IMR-90 (cell line): ENCODE results near the gene LRG1. TPM values are rescaled to one million over a fixed set of nuclear protein-coding genes. Genes with fewer than 3 reads are reported as not detected.
"Not testable (repeated sequence)": the region's sequence is repeated elsewhere in the genome, so short reads cannot be mapped to it uniquely, and the experiment has no call there.

Experiments used
- ATAC-seq: fragments of 200-7000 bp; cut with Tn5 transposase; 2 replicates; pipeline ENCODE4 v1.9.1; 2020; ENCODE audit warnings: low read depth, mild to moderate bottlenecking, moderate library complexity
- BruUV-seq: library from RNA; stranded (reverse); fragments of 400-500 nt; replicated peaks from 2 replicates; lab custom pipeline; 2021; lab: Mats Ljungman, UMichigan
- CTCF ChIA-PET: fragments of 300-600 bp; formaldehyde crosslinking; extraction: SDS; loops from one replicate; lab custom pipeline; 2021; ENCODE audit warnings: antibody characterized with exemption; lab: Yijun Ruan, JAX
- POLR2A ChIA-PET: fragments of 300-600 bp; sonication (Branson Sonifier 250); formaldehyde crosslinking; loops from one replicate; lab custom pipeline; 2022; ENCODE audit warnings: antibody characterized with exemption; ENCODE audit not compliant: unreplicated experiment; lab: Charles Lee
- DNase-seq: peaks from one replicate; pipeline ENCODE4 v3.0.0; 2013
- H2AFZ ChIP-seq: replicated peaks from 2 replicates; pipeline ENCODE3; 2013; ENCODE audit warnings: low read length, mild to moderate bottlenecking; ENCODE audit not compliant: poor library complexity
- H2AK5ac ChIP-seq: 2 replicates; pipeline ENCODE4 v1.6.1; 2013; ENCODE audit warnings: low read depth, low read length, inconsistent platforms
- H2AK9ac ChIP-seq: replicated peaks from 2 replicates; pipeline ENCODE3; 2013; ENCODE audit warnings: mild to moderate bottlenecking, low read depth, low read length, moderate library complexity; ENCODE audit not compliant: poor library complexity
- H2BK120ac ChIP-seq: 2 replicates; pipeline ENCODE4 v1.6.1; 2013; ENCODE audit warnings: low read depth, low read length, inconsistent platforms
- H2BK15ac ChIP-seq: 3 replicates; pipeline ENCODE4 v1.6.1; 2013; ENCODE audit warnings: low read depth, low read length, inconsistent platforms
- H2BK20ac ChIP-seq: 2 replicates; pipeline ENCODE4 v1.6.1; 2013; ENCODE audit warnings: low read depth, mild to moderate bottlenecking, inconsistent platforms, low read length, moderate library complexity
- H2BK5ac ChIP-seq: 2 replicates; pipeline ENCODE4 v1.6.1; 2013; ENCODE audit warnings: mild to moderate bottlenecking, low read depth, low read length, inconsistent platforms; ENCODE audit not compliant: poor library complexity, severe bottlenecking
- H3K14ac ChIP-seq: replicated peaks from 2 replicates; pipeline ENCODE4 v1.6.1; 2013; ENCODE audit warnings: low read depth, low read length, inconsistent platforms
- H3K18ac ChIP-seq: 2 replicates; pipeline ENCODE4 v1.6.1; 2013; ENCODE audit warnings: low read depth, low read length, control low read depth
- H3K23ac ChIP-seq: 2 replicates; pipeline ENCODE4 v1.6.1; 2013; ENCODE audit warnings: low read depth, low read length, inconsistent platforms
- H3K27ac ChIP-seq: 2 replicates; pipeline ENCODE4 v1.5.1; 2013; ENCODE audit warnings: mild to moderate bottlenecking, control low read depth, low read length; ENCODE audit not compliant: insufficient read depth
- H3K27me3 ChIP-seq: 2 replicates; pipeline ENCODE4 v1.6.1; 2013; ENCODE audit warnings: low read length; ENCODE audit not compliant: control insufficient read depth, insufficient read depth
- H3K36me3 ChIP-seq: 2 replicates; pipeline ENCODE4 v1.6.1; 2013; ENCODE audit warnings: low read length, mixed read lengths; ENCODE audit not compliant: control insufficient read depth, insufficient read depth
- H3K4ac ChIP-seq: 2 replicates; pipeline ENCODE4 v1.6.1; 2013; ENCODE audit warnings: low read depth, low read length, inconsistent platforms
- H3K4me1 ChIP-seq: 2 replicates; pipeline ENCODE4 v1.6.1; 2013; ENCODE audit warnings: low read length, mixed read lengths; ENCODE audit not compliant: control insufficient read depth, insufficient read depth
- H3K4me2 ChIP-seq: 2 replicates; pipeline ENCODE4 v1.6.1; 2013; ENCODE audit warnings: low read depth, mild to moderate bottlenecking, control low read depth, low read length, moderate library complexity
- H3K4me3 ChIP-seq: 2 replicates; pipeline ENCODE4 v1.5.1; 2013; ENCODE audit warnings: low read depth, mild to moderate bottlenecking, control low read depth, low read length, moderate library complexity; ENCODE audit not compliant: insufficient read depth
- H3K56ac ChIP-seq: 2 replicates; pipeline ENCODE4 v1.6.1; 2013; ENCODE audit warnings: low read length, inconsistent platforms; ENCODE audit not compliant: insufficient read depth; ENCODE audit errors: extremely low read depth
- H3K79me1 ChIP-seq, 2 experiments: 2 replicates each; pipeline ENCODE4 v1.6.1; 2013; ENCODE audit warnings: low read length in 2 of 2, inconsistent platforms in 1 of 2, low read depth in 1 of 2
- H3K9ac ChIP-seq: 2 replicates; pipeline ENCODE4 v1.6.1; 2013; ENCODE audit warnings: low read depth, low read length, control low read depth
- H3K9me1 ChIP-seq: 2 replicates; pipeline ENCODE4 v1.6.1; 2013; ENCODE audit warnings: low read length, inconsistent platforms; ENCODE audit not compliant: insufficient read depth
- H3K9me3 ChIP-seq: 2 replicates; pipeline ENCODE4 v1.6.1; 2013; ENCODE audit warnings: low read length; ENCODE audit not compliant: control insufficient read depth, insufficient read depth
- H4K20me1 ChIP-seq: 2 replicates; pipeline ENCODE4 v1.6.1; 2013; ENCODE audit warnings: low read length, inconsistent platforms; ENCODE audit not compliant: insufficient read depth
- H4K5ac ChIP-seq: 2 replicates; pipeline ENCODE4 v1.6.1; 2013; ENCODE audit warnings: mild to moderate bottlenecking, low read depth, low read length, control low read depth
- H4K8ac ChIP-seq, 2 experiments: 2 replicates each; pipeline ENCODE4 v1.6.1; 2013; ENCODE audit warnings: low read depth in 2 of 2, low read length in 2 of 2, control low read depth in 1 of 2, inconsistent platforms in 1 of 2
- H4K91ac ChIP-seq: 2 replicates; pipeline ENCODE4 v1.6.1; 2013; ENCODE audit warnings: low read depth, low read length, inconsistent platforms; ENCODE audit not compliant: insufficient read depth
- WGBS, 2 experiments: methylation state at CpG; one replicate each; pipeline versions ENCODE4 v1.1.5 to v1.1.7; 2013; ENCODE audit warnings: missing lambda C conversion rate in 2 of 2; ENCODE audit not compliant: insufficient read length in 1 of 2; ENCODE audit errors: extremely low coverage in 2 of 2; 5-methylcytosine and 5-hydroxymethylcytosine counted together
- dilution Hi-C: fragments of 300-500 bp; cut with HindIII; formaldehyde crosslinking; loops from one replicate; pipeline ENCODE4 v1.14.3; 2018; ENCODE audit warnings: low sequenced_read_pairs; ENCODE audit not compliant: unreplicated experiment
- in situ Hi-C: fragments of 300-500 bp; cut with MboI; formaldehyde crosslinking; loops from 3 replicates; pipeline ENCODE4 v1.14.3; 2019; ENCODE audit warnings: low sequenced_read_pairs, inconsistent platforms, mixed read lengths
- intact Hi-C: fragments of 100-400 bp; cut with micrococcal nuclease; formaldehyde crosslinking; loops from 2 replicates; pipeline ENCODE4 v1.10.0; 2022
- polyA plus RNA-seq, 3 experiments: library from polyadenylated mRNA; depleted of rRNA; stranded (reverse); fragments of >200 nt; gene quantifications; 2 replicates each; pipeline ENCODE4 v1.2.3, GENCODE V29; 2012; ENCODE audit warnings: low replicate concordance in 1 of 3
- total RNA-seq: library from RNA; depleted of rRNA; stranded (reverse); fragments of >200 nt; gene quantifications from 2 replicates; pipeline ENCODE4 v1.2.3, GENCODE V29; 2012

LRG1 gene
- total and polyA plus RNA-seq, 2 of the 4 experiments (the other 2 are of a cell fraction): not detected

DNA sequence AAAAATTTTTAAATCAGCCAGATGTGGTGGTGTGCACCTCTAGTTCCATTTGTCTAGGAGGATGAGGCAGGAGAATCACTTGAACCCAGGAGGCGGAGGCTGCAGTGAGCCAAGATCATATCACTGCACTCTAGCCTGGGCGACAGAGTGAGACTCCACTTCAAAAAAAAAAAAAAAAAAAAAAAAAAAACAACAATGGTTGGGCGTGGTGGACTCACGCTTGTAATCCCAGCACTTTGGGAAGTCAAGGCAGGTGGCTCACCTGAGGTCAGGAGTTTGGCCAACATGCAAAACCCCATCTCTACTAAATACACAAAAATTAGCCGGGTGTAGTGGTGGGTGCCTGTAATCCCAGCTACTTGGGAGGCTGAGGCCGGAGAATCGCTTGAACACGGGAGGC is 12.5 kb downstream of the LRG1 start:
- H3K23ac ChIP-seq, H2BK20ac ChIP-seq, DNase-seq, H2BK120ac ChIP-seq, H3K9ac ChIP-seq, H2AK5ac ChIP-seq, H3K4me3 ChIP-seq, H3K4ac ChIP-seq, H3K79me1 ChIP-seq, H3K9me1 ChIP-seq, H2BK15ac ChIP-seq, dilution Hi-C loops, H3K4me2 ChIP-seq, H3K9me3 ChIP-seq, H2AK9ac ChIP-seq, intact Hi-C loops, H3K27ac ChIP-seq, H4K20me1 ChIP-seq, H3K14ac ChIP-seq, BruUV-seq, CTCF ChIA-PET, in situ Hi-C loops, POLR2A ChIA-PET, ATAC-seq, H4K8ac ChIP-seq, H4K91ac ChIP-seq, H3K18ac ChIP-seq, H2AFZ ChIP-seq, H3K36me3 ChIP-seq, H3K4me1 ChIP-seq, H2BK5ac ChIP-seq, H4K5ac ChIP-seq, H3K56ac ChIP-seq: not testable (repeated sequence)
- H3K27me3 ChIP-seq: peaks cover 25% of the 10 kb centered on the region
- WGBS, 2 experiments: 100% methylated on average over 1 of the region's 8 CpGs; no CpG with 5 or more reads in 1 of the 2 experiments
